NCI-H345 treated with DMSO at 0.1 percent for 48 hours (cell line): ENCODE measurements around the gene FBL.
A peak's percentile ranks its signal among the peaks of the same experiment; 100 is the strongest.

ENCODE experiments used
- DNase-seq: peaks from one replicate; lab custom pipeline; 2025; ENCODE audit not compliant: unreplicated experiment; lab: John Stamatoyannopoulos, UW

Gene FBL

DNA sequence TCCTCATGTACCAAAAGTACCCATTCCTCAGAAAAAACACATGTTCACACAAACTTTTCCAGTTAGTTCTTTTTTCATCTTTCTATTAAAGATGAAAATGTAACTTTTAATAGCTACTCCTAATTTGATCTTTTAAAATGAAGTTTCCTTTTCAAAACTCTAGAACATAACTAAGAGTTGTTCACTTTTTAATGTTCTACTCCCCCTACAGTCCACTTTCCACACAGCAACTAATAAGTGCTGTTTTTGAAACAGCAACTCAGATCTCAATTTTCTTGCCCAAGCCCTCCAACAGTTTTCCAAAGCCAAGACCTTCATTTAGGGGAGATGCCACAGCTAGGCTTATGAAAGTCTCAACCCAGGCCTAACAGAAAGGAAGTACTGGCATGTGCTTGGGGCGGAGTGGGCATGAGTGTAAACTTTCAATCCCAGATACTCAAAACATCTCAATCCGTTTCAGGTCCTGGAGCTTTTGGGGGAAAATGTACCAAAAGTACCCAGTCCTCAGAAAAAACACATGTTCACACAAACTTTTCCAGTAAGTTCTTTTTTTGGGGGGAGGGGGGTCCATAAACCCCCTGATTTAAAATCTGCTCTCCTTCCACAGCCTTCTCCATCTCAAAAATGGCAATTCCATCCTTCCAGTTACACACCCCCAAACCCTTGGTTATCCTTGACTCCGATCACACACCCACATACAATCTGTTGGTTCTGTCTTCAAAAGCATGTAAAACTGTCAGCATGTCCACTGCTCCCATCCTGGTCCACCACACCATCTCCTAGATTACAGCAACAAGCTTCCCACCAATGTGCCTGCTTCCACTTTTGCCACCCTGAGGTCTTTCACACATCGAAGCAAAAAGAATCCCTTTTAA, 2.0 kb downstream of the FBL start:
- peak; percentile 56 for DNase-seq

DNA sequence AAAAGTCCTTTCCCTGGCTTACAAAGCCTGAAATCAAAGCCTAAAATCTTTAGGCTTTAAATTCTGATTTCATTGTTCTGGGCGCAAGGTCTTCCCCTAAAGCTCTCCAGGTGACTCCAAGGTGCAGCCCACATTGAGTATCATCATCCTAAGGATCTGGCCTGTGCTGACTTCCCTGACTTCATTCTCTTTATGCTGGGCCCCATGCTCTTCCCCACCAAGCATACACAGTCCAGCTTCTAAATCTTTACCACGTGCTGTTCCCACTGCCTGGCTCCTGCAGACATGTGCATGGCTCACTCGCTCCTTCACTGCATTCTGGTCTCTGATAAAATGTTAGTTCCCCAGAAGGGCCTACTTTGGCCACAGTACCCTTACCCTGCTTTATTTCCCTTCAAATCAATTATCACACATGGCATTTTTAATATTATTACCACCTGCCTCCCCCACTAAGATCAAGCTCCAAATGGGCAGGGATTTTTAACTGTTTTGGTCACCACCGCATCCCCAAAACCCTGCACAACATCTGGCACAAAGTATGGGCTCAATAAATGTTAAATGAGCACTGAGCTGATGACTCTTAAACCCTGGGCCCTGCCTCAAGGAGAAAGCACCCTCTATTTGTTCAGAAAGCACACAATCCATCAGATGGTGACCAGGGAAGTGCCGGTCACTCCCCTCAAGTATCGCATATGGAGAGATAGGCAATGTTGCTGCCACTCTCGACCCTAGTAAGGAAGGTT, 3.3 kb downstream of the FBL start:
- no peak for DNase-seq

DNA sequence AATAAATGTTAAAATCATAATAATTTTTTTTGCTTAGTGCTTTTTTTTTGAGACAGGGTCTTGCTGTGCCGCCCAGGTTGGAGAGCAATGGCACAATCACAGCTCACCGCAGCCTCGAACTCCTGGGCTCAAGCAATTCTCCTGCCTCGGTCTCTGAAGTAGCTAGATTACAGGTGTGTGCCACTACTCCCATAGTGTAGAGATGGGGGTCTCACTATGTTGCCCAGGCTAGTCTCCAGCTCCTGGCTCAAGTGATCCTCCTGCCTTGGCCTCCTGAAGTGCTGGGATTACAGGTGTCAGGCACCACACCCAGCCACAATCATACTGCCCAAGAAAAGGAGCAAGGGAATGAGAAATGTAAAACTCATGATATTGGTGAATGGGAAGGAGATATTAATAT, 5.1 kb downstream of the FBL start:
- DNase-seq, result no peak

DNA sequence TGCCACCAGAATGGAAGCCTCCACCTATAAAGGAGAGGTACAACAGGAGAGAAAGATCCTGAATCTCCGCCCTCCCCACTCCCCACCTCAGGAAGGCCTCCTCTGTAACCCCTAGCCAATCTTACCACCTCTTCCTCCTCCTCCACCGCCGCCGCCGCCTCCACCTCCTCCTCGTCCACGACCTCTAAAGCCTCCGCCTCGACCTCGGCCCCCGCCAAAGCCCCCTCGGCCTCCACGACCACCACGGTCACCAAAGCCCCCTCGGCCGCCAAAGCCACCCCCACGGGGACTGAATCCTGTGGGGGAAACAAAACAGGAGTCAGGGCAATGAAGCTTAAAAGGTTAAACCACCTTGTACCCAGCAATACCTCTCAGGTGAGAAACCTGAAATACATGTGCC, 5.7 kb downstream of the FBL start:
- no peak for DNase-seq

DNA sequence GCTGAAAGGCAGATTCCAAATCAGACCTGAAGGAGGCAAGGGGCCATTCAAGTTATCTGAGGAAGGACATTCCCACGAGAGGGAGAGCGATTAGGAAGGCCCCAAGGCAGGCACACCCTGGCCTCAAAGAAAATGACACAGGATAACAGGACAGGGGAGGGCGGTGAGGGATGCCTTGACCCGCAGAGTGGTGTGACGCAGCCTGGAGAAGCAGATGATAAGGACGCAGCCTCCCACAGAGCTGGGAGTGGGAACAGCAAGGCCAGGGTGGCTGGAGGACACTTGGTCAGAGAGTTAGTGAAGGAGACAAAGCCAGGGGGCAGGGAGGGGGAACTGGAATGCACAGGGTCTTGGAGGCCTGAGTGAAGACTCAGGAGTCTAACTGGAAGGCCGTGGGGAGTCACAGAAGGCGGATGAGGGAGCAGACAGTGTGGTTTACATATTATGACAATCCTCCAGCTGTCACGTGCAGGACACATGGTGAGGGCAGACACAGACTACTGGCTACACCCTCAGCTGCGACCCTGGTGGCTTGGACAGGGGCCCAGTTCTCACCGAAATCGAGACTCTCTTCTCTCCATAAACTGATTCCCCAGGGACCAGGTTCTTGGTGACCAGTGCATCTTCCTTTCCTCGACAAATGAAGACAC, 6.4 kb downstream of the FBL start:
- DNase-seq, result no peak

DNA sequence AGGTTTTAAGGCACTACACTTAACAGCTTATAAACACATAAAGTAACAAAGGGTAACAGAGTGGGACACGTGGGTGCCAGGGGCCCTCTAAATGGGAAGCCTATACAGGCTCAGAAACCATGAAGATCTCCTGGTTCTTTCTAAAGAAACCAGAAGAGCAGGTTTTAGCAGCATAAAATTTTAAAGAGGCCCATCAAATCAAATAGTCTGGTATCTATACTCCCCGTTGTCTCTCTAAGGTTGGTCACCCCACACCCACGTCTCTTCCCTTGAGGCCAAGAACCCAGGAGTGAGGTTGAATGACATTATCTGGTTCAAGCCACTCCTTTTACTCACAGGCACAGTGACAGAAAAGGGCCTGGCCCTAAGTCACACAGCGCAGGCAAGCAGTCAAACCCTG, 7.6 kb downstream of the FBL start:
- no peak for DNase-seq

DNA sequence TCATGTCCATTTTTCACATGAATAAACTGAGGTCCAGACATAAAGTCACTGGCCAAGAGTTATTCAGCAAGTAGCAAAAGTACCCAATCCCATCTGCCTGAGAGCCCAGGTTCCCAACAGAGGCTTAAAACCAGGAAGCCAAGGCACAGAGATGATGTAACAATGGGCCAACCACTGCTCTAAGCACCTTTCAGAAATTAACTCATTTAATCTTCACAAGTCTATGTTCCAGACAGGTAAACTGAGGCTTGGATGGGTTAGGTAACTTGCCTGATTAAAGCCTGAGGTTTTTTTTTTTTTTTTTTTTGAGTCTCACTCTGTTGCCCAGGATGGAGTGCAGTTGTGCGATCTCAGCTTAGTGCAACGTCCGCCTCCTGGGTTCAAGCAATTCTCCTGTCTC, 8.2 kb downstream of the FBL start:
- no peak for DNase-seq

DNA sequence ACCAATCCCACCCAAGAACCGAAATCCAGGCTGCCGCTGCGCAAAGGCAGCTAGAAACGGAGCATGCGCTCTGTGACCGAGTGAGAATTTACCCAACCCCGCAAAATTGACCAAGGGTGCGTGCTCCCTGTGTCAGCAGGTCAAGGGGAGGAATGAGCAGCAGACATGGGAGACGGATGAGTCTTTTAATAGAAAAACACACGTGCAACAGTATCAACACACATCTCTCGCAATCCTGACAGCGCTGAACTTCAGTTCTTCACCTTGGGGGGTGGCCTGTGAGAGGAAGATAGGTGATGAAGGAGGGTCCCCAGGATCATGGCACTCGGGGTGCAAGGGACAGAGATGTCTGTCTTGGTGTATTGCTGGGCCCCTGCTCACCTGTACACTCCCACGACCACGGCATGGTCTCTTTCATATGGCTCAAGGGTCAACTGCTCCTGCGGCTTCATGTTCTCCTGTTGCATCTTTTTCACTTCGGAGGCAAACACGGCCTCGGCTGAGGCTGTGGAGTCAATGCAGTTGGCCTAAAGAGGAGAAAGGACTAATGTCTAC, 11.8 kb downstream of the FBL start:
- no peak for DNase-seq

DNA sequence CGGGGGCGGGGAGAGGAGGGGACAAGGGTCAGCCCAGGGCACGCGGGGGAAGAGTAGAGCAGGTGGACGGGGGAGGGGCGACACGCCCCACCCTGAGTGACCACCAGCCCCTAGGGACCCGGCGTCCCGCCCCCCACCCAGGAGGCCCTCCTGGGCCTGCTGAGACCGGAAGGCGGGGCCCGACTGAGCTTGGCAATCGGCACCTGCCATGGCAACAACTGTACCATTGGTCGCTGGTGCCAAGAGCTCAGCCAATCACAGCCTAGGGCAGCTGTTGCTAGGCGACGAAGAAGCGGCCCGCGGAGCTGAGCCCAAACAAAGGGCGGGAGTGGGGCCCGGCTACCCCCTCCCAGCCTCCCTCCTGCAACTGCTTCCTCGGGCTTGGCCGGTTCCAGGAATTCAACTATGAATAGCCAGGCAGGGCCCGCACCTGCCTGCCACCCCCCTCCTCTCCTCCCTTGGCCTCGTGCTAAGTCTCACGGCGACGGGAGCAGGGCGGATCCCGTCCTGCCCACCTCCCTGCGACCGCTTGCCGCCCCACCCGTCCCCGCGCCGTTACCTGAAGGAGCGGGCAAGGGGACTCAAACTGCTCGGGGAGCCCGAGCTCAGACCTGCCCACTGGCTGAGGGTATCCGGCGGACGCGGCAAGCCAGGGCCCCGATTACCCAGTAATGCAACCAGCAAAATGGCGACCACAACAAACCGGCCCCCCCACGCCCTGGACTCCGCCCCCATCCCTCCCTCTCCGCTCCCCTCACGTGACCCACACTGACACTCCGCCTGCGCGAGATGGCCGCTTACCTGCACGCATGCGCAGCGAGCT, 12.5 kb downstream of the FBL start, which contains the start of gene DYRK1B:
Gene DYRK1B (minus strand): TSS at position 699 of the 823 bp plus-strand sequence. CDS start 2,295 bp downstream, outside the sequence.
- peak; percentile 99 for DNase-seq

DNA sequence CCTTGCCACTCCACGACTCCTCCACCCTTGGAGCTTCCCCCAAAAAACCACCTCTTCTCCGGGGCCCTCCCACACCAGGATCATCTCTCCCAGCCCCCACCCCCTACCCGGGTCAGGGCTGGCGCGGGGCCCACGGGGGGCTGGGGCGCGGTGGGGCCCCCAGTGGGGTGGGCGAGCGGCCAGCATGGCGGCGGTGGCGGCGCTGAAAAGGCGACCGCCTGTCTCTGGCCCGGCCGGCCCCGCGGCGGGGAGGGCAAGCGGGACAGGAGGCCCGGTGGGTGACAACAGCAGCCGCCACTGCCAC, 13.1 kb downstream of the FBL start:
- no peak for DNase-seq

DNA sequence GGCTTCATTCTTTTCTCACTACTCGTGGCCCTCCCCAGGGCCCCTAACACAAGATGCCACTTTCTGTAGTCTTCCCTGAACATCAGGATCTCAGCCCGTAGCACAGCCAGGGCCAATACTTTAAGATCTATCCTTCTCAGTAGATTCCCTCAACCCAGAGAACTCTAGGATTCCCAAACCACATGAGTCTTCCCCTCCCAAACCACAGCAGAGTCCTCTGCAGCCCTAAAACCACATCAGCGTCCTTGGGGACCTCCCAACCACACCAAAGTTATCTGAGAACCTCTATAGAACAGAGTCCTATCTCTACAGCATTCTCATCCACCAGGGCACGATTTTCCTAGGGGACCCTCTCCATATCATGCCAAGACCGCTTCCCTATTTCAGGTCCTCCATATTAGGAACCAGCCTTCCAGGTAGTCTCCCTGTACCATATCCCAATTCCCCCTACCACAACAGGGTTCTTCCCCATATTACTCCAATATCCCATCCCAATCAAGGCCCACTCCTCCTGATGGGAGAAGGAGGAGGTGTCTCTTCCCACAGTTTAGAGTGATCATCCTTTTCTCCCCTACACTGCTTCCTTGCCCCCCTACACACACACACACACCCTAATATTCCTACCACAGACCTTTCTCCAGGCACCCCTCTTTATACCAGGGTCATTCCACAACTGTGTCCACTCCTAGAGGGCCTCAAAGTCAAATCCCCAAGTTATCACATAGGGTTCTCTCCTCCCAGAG, 13.7 kb downstream of the FBL start:
- DNase-seq, result no peak

DNA sequence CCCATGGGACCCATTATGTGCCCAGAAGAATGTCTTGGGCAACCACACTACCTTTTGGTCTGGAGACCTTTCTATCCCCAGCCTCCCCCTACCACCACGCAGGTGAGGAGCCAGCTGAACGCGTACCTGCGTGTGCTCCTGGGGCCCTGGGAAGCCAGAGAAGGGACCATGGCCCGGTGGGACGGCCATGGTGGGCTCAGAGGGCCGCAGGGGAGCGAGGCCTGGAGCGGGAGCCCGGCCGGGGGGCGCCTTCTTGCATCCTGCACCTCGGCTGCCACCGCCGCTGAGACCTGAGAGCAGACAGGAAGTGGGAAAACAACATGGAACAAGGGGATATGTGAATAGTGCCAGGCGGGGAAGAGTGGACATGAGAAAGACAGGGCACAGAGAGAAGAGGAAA, 14.5 kb downstream of the FBL start:
- no peak for DNase-seq

DNA sequence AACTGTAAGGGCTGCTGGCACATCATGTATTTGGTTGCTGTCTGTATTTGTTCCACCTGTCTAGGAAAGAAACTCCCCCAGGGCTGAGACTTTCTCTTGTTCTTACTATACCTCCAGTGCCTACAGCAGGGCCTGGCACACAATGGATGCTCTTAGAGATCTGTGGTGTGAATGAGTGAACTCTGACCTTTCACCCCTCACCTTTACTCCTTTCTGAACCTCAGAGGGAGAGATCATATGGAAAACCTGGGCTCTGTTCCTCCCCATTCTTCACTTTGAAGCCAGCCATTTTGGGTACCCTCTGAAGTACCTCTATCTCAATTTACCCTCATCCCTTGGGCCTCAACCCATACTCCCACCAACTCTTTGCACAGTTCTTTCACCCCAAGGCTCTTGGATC, 15.3 kb downstream of the FBL start:
- no peak for DNase-seq

DNA sequence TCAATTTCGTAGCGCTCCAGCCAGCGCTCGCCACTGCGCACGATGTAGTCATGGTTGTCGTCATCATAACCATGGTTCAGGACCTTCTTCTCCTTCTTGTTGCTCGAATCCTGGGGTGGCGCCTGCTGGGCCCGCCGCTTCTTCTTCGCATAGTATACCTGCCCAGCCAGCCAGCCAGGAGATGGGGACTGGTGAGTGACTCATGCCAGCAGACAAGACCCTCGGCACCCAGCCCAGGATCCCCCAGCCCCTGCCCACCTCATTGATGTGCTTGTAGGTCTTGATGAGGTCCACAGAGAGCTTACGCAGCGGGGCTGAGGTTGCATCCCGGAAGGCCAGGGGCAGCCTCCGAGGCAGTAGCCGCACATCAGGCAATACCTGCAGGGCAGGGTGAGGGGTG, 15.8 kb downstream of the FBL start:
- DNase-seq, result no peak

DNA sequence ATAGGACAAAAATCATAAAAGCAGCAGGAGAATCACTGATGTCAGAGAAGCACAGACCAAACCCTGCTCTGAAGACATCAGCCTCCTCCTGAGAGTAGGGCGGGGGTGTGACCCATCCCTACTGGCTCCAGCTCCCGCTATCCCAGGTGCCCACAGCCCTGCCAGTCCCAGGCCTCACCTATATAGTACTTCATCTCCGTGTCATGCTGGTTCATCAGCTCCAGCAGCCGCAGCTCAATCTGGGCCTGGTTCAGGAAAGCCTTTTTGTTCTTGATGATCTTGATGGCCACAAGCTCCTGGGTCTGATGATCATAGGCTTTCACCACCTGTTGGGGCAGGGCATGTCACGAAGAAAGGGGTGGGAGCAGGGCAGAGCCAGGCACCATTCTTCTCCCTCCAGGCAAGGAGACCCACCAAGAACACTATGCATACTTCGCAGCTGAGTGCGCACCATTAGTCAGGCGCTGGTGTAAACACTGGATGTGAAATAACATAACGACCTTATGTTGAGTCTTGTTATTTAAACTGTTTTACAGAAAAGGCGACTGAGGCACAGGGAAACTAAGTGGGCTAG, 16.4 kb downstream of the FBL start:
- DNase-seq, result no peak

DNA sequence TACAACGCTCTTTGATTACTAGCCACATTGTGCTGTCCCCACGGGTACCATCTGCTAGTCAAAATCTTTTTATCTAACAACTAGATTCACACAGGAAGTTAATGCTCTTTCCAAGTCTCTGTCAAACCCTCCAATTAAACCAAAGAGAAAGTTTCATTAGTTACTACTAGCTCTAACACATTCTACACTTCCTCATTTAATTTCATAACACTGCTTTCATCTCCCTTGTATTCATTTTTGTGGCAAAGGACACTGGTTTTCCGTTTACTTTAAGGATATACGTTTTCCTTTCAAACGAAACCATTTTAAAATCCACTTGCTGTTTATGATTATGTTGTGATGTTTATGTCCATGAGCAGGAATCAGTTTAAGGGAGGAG, 17.5 kb downstream of the FBL start:
- DNase-seq, result no peak

DNA sequence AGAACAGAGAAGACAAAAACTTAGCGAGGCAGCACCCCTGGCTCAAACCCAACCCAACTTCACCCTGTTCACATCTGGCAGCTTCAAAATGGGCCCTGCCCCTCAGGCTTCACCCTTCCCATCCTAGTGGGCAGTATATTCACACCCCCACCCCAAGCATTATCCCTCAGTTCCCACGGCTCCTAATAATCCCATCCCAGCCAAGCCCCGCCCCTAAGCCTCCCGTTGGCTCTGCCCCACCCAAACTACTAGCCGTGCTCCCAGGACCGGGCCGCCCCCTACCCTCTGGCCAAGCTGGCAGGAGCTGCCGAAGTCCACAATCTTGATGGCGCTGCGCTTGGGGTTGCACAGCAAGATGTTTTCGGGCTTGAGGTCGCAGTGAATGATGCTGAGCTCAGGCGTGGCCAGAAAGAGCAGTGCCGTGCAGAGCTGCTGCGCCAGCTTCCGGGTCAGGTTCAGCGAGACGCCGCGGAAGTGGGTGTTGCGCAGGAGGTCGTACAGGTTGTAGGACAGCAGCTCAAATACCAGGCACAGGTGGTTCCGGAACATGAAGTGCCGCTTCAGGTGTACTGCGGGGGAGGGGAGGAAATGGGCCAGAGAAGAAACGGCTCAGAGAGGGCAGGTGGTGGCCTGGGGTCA, 18.0 kb downstream of the FBL start:
- no peak for DNase-seq

DNA sequence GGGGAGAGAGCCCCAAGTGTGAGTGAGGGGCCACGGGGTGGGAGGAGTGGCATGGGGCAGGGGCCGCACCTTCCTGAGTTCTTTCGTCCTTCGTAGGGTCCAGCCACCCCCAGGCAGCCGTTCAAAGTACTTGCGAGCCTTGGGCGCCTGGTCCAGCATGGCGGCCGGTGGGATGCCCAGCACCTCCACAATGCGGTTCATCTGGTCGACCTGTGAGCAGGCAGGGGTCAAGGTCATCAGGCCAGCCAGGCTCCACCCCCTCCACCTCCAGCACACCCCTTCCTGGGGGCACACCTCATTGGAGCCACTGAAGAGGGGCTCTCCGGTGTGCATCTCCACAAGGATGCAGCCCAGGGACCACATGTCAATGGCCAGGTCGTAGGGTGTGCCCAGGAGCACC, 19.0 kb downstream of the FBL start:
- DNase-seq, result no peak

DNA sequence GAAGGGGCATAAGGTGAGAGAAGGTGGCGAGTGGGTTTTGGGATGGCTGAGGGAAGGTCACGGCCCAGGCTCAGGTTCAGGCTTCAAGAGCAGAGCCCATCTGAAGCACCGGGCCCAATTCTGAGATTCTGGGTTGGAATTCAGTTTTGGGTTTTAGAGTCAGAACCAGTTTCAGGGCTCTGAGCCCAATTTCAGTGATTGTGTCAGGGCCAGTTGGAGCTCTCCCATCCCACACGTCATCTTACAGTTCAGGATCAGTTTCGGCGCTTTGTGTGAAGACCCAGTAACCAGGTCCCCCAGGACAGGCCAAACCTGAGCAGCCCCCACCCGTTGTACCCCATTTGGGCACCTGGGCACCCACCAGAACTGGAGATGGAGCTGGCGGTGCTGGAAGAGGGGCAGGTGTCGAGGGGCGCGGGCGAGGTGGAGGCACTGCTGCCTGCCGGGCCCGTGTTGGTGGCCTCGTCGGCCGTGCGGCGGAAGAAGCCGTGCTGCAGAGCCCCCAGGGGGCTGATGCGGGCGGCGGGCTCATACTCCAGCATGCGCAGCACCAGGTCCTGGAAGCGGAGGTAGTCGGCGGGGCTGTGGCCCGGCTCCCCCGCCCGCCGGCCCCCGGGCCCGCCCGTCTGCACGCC, 19.8 kb downstream of the FBL start:
- DNase-seq, result no peak
